ENCODE data around the gene MSX1. TPM values are rescaled to one million over a fixed set of nuclear protein-coding genes. Genes with fewer than 3 reads are reported as not detected.

Gene MSX1
- total RNA-seq, 1 experiment from 2014 or later = 59.9 TPM

DNA sequence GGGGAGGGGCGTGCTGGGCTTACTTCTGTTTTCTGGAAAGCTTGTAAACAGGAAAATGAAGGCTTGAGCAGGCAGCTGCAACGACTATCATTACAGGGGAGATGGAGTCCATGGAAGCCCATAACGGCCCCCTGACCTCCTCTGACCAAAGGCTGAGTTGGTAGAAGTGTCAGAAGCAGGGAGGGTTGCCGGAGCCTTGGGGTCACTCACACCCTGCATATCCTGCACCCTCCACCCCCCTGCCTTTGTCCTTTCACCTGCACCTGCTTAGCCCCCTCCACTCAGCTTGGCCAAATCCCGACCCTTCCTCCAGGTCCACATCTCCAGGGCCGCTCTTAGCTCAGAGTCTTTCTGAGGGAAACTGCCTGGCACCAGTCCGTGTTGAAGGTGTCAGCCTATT lies 12.5 kb upstream of the MSX1 start:
- ChIA-PET POLR2A (no interaction called here), RAD21 (ENCODE audit: low non-redundant PET in 1 of 2, low total read pairs in 2 of 2, uncharacterized antibody in 2 of 2, unreplicated experiment in 2 of 2) (no interaction called here), CTCF (no interaction called here)
- no peaks in the 10 kb centered on the region for H3K9me2 ChIP-seq (ENCODE audit: insufficient read depth)
- H4K20me1 ChIP-seq (ENCODE audit: insufficient read depth) = no peaks in the 10 kb centered on the region
- H2AFZ ChIP-seq (ENCODE audit: low read depth, low read length, poor library complexity, severe bottlenecking) = no peak overlapping the region
- TF ChIP-seq TCF7L2 (IDR thresholded peaks at IDR 0.05; ENCODE audit: borderline replicate concordance, extremely low read depth, insufficient read depth, insufficient read length) = no peak
- no peak for TF ChIP-seq ZNF274 (IDR thresholded peaks at IDR 0.05; ENCODE audit: low read depth, low read length)
- TF ChIP-seq RAD21 (IDR thresholded peaks at IDR 0.05; ENCODE audit: low read depth) = no peak
- TF ChIP-seq EZH2 (IDR thresholded peaks at IDR 0.05) = no peak
- TF ChIP-seq ELF1 (IDR thresholded peaks at IDR 0.05; ENCODE audit: borderline replicate concordance, low read depth) = no peak
- no peak for TF ChIP-seq CEBPB (IDR thresholded peaks at IDR 0.05; ENCODE audit: low read depth)
- TF ChIP-seq, protein P1, sequence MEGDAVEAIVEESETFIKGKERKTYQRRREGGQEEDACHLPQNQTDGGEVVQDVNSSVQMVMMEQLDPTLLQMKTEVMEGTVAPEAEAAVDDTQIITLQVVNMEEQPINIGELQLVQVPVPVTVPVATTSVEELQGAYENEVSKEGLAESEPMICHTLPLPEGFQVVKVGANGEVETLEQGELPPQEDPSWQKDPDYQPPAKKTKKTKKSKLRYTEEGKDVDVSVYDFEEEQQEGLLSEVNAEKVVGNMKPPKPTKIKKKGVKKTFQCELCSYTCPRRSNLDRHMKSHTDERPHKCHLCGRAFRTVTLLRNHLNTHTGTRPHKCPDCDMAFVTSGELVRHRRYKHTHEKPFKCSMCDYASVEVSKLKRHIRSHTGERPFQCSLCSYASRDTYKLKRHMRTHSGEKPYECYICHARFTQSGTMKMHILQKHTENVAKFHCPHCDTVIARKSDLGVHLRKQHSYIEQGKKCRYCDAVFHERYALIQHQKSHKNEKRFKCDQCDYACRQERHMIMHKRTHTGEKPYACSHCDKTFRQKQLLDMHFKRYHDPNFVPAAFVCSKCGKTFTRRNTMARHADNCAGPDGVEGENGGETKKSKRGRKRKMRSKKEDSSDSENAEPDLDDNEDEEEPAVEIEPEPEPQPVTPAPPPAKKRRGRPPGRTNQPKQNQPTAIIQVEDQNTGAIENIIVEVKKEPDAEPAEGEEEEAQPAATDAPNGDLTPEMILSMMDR (IDR thresholded peaks at IDR 0.05 in 2 of 3, conservative IDR thresholded peaks at IDR 0.05 in 1 of 3; ENCODE audit: borderline replicate concordance in 1 of 3, insufficient read depth in 1 of 3, low read depth in 2 of 3, low read length in 2 of 3) = no peak
- no peak for DNase-seq (ENCODE audit: low read depth, low spot score)
- no peak overlapping the region for H3K27ac ChIP-seq (ENCODE audit: low read depth, low read length)
- H3K4me3 ChIP-seq (replicated peaks in 1 of 2; ENCODE audit: low read depth in 1 of 2, low read length in 2 of 2) = no peak overlapping the region
- peaks cover 5 to 8% of the 10 kb centered on the region in 2 experiments; a peak in 2 of 4 replicates for H3K4me1 ChIP-seq (ENCODE audit: control insufficient read depth in 1 of 2, insufficient read depth in 2 of 2, low read length in 2 of 2)
- H3K9ac ChIP-seq (ENCODE audit: low read length) = no peak overlapping the region
- H3K36me3 ChIP-seq (ENCODE audit: control insufficient read depth in 1 of 2, insufficient read depth in 2 of 2, low read length in 2 of 2) = no peaks in the 10 kb centered on the region
- no peaks in the 10 kb centered on the region for H3K27me3 ChIP-seq (ENCODE audit: insufficient read depth, low read length)
- H3K9me3 ChIP-seq (ENCODE audit: control insufficient read depth in 1 of 2, insufficient read depth in 1 of 2, low read depth in 1 of 2, low read length in 2 of 2) = no peaks in the 10 kb centered on the region
- intact Hi-C loops (cut with micrococcal nuclease) = no loop called here
- H3K79me2 ChIP-seq (ENCODE audit: insufficient read depth, low read length) = no peaks in the 10 kb centered on the region
- no TSS peak for BruUV-seq (replicated peaks)
- ATAC-seq = no peak
- H3K4me2 ChIP-seq (ENCODE audit: low read length) = no peak overlapping the region

DNA sequence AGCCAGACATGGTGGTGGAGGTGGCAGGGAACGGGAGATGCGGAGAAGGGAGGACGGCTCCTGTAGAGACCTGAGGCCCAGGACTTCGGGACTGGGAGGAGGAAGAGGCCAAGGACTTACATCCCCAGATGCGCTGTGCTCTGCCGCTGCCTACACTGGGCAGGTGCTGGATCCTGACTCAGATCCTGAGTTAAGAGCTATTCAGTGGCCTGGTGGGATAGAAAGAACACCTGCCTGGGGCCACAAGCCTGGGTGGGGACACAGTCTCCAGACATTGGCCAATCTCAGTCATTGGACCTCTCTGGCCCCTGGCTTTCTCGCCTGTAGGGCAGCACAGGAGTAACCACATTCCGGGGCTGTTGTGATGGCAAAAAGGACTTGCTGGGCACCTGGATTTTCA lies 10.9 kb upstream of the MSX1 start:
- ChIA-PET RAD21 (ENCODE audit: low non-redundant PET in 1 of 2, low total read pairs in 2 of 2, uncharacterized antibody in 2 of 2, unreplicated experiment in 2 of 2) (no interaction called here), CTCF (no interaction called here), POLR2A (no interaction called here)
- Histone ChIP-seq H3K4me1 (ENCODE audit: control insufficient read depth in 1 of 2, insufficient read depth in 2 of 2, low read length in 2 of 2) (peaks cover 5 to 8% of the 10 kb centered on the region in 2 experiments; a peak in 2 of 4 replicates), H3K4me2 (ENCODE audit: low read length) (no peak overlapping the region), H3K9ac (ENCODE audit: low read length) (no peak overlapping the region), H3K79me2 (ENCODE audit: insufficient read depth, low read length) (no peaks in the 10 kb centered on the region), H3K9me3 (ENCODE audit: control insufficient read depth in 1 of 2, insufficient read depth in 1 of 2, low read depth in 1 of 2, low read length in 2 of 2) (no peaks in the 10 kb centered on the region), H3K4me3 (replicated peaks in 1 of 2; ENCODE audit: low read depth in 1 of 2, low read length in 2 of 2) (no peak overlapping the region), H3K36me3 (ENCODE audit: control insufficient read depth in 1 of 2, insufficient read depth in 2 of 2, low read length in 2 of 2) (no peaks in the 10 kb centered on the region), H4K20me1 (ENCODE audit: insufficient read depth) (no peaks in the 10 kb centered on the region), H2AFZ (ENCODE audit: low read depth, low read length, poor library complexity, severe bottlenecking) (no peak overlapping the region), H3K9me2 (ENCODE audit: insufficient read depth) (no peaks in the 10 kb centered on the region), H3K27ac (ENCODE audit: low read depth, low read length) (no peak overlapping the region), H3K27me3 (ENCODE audit: insufficient read depth, low read length) (no peaks in the 10 kb centered on the region)
- no peak for DNase-seq (ENCODE audit: low read depth, low spot score)
- BruUV-seq (replicated peaks) = no TSS peak
- intact Hi-C loops (cut with micrococcal nuclease) = no loop called here
- no peak for ATAC-seq
- TF ChIP-seq ZNF274 (IDR thresholded peaks at IDR 0.05; ENCODE audit: low read depth, low read length) (no peak), YY1 (IDR thresholded peaks at IDR 0.05; ENCODE audit: extremely low read depth, insufficient replicate concordance, low read depth, low read length) (no peak), EZH2 (IDR thresholded peaks at IDR 0.05) (no peak), SIN3A (IDR thresholded peaks at IDR 0.05; ENCODE audit: low read depth) (no peak), POLR2A (IDR thresholded peaks at IDR 0.05; ENCODE audit: borderline replicate concordance, extremely low read depth, insufficient read depth, insufficient read length) (no peak), POLR2AphosphoS5 (IDR thresholded peaks at IDR 0.05; ENCODE audit: low read depth, low read length) (no peak), ELF1 (IDR thresholded peaks at IDR 0.05; ENCODE audit: borderline replicate concordance, low read depth) (no peak), TCF7L2 (IDR thresholded peaks at IDR 0.05; ENCODE audit: borderline replicate concordance, extremely low read depth, insufficient read depth, insufficient read length) (no peak), FOSL1 (IDR thresholded peaks at IDR 0.05; ENCODE audit: low read depth) (no peak), CEBPB (IDR thresholded peaks at IDR 0.05; ENCODE audit: low read depth) (no peak), CBX3 (IDR thresholded peaks at IDR 0.05; ENCODE audit: low read depth) (no peak), SRF (IDR thresholded peaks at IDR 0.05; ENCODE audit: low read depth) (no peak)
- TF ChIP-seq, protein P2, sequence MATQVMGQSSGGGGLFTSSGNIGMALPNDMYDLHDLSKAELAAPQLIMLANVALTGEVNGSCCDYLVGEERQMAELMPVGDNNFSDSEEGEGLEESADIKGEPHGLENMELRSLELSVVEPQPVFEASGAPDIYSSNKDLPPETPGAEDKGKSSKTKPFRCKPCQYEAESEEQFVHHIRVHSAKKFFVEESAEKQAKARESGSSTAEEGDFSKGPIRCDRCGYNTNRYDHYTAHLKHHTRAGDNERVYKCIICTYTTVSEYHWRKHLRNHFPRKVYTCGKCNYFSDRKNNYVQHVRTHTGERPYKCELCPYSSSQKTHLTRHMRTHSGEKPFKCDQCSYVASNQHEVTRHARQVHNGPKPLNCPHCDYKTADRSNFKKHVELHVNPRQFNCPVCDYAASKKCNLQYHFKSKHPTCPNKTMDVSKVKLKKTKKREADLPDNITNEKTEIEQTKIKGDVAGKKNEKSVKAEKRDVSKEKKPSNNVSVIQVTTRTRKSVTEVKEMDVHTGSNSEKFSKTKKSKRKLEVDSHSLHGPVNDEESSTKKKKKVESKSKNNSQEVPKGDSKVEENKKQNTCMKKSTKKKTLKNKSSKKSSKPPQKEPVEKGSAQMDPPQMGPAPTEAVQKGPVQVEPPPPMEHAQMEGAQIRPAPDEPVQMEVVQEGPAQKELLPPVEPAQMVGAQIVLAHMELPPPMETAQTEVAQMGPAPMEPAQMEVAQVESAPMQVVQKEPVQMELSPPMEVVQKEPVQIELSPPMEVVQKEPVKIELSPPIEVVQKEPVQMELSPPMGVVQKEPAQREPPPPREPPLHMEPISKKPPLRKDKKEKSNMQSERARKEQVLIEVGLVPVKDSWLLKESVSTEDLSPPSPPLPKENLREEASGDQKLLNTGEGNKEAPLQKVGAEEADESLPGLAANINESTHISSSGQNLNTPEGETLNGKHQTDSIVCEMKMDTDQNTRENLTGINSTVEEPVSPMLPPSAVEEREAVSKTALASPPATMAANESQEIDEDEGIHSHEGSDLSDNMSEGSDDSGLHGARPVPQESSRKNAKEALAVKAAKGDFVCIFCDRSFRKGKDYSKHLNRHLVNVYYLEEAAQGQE (IDR thresholded peaks at IDR 0.05; ENCODE audit: low read depth) = no peak

All from HCT116 (cell line).